GM10847 (cell line): ENCODE measurements around the gene GJB5.

ENCODE experiments used
- POLR2A ChIP-seq: IDR thresholded peaks from 2 replicates; pipeline ENCODE4 v1.6.1; 2011; ENCODE audit not compliant: insufficient read length; ENCODE audit errors: extremely low read depth

Gene GJB5

GRCh38 chr1:34794790-34795180 lies 39.9 kb downstream of the GJB5 start:
- TF ChIP-seq POLR2A, result no peak

DNA sequence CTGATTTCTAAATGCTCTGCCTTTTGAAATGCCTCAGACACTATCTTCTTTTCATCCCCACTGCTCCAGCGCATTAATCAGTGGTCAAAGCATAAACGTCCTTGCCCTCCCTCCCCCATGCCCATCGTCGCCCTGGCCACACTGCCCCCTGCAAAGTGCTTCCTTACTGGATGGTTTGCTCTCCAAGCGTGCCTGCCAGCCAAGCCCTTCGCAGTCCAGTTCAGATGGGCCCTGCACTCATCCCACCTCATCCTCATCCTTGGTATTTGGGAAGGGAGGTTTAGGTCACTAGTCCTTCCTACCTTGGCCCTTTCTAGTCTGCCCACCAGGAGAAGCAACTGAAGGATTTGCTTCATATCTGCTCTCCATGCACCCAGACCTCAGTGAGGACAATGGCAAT lies 41.1 kb downstream of the GJB5 start:
- TF ChIP-seq POLR2A, result no peak

GRCh38 chr1:34796990-34797389 lies 42.1 kb downstream of the GJB5 start:
- no peak for TF ChIP-seq POLR2A

DNA sequence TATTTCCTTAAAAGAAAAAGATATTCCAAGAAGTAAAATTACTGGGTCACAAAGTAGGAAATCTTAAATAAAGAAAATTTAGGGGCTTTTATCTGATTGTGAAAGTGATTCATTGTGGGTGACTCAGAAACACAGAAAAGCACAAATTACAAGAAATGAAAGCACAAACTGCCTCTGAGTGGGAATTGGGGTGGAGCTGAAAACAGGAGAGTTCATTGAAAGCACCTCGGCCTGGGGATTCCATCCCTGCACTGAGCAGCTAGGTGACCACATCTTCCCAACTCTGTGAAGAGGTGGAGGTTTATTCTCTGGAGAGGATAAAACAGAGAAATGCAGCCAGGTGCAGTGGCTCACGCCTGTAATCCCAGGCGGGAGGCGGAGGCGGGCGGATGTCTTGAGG lies 45.4 kb downstream of the GJB5 start:
- TF ChIP-seq POLR2A, result no peak

GRCh38 chr1:34803770-34804169 lies 48.9 kb downstream of the GJB5 start:
- no peak for TF ChIP-seq POLR2A

GRCh38 chr1:34806396-34806795 lies 51.5 kb downstream of the GJB5 start:
- no peak for TF ChIP-seq POLR2A
